Mammary epithelial cell (primary cell): Measurements from ENCODE around the gene ORC5.

Experiments used
- EZH2 ChIP-seq: IDR thresholded peaks from 2 replicates; pipeline ENCODE4 v1.6.1; 2012; ENCODE audit warnings: low read length, inconsistent platforms, borderline replicate concordance
- TF ChIP-seq, protein P1 (sequence below), 2 donors: IDR thresholded peaks in 1 of 2; conservative IDR thresholded peaks in 1 of 2; 2 replicates each; pipeline ENCODE4 v1.5.1; 2011 to 2012; ENCODE audit warnings: inconsistent platforms in 2 of 2, low read length in 2 of 2, mild to moderate bottlenecking in 2 of 2, control low read depth in 1 of 2, low read depth in 1 of 2; ENCODE audit not compliant: insufficient read depth in 1 of 2; ENCODE audit errors: extremely low read depth in 1 of 2

DNA sequence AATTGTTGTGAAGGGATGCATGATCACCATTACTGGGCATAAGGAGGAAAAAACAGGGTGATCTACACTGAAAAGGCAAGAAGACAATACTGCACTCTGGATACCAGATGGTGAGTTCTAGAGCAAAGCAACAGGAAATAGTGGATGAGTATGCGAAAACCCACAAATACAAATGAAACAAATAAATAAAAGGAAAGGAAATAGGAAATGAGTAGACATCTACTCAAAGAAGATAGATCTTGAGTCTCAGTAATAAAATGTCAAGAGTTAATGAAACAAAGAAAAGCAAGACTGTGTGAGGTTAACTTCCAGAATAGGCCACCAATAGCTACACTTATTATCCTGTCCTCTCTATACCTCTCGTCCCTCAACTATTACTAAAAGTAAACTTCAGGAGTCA is 11.7 kb downstream of the ORC5 start:
- TF ChIP-seq, protein P1, sequence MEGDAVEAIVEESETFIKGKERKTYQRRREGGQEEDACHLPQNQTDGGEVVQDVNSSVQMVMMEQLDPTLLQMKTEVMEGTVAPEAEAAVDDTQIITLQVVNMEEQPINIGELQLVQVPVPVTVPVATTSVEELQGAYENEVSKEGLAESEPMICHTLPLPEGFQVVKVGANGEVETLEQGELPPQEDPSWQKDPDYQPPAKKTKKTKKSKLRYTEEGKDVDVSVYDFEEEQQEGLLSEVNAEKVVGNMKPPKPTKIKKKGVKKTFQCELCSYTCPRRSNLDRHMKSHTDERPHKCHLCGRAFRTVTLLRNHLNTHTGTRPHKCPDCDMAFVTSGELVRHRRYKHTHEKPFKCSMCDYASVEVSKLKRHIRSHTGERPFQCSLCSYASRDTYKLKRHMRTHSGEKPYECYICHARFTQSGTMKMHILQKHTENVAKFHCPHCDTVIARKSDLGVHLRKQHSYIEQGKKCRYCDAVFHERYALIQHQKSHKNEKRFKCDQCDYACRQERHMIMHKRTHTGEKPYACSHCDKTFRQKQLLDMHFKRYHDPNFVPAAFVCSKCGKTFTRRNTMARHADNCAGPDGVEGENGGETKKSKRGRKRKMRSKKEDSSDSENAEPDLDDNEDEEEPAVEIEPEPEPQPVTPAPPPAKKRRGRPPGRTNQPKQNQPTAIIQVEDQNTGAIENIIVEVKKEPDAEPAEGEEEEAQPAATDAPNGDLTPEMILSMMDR (conservative IDR thresholded peaks at IDR 0.05 in 1 of 2, IDR thresholded peaks at IDR 0.05 in 1 of 2; ENCODE audit: extremely low read depth in 1 of 2, insufficient read depth in 1 of 2, low read depth in 1 of 2, low read length in 2 of 2) = no peak
- TF ChIP-seq EZH2 = no peak
